ENCODE results near the gene PCSK9.

Gene PCSK9

DNA sequence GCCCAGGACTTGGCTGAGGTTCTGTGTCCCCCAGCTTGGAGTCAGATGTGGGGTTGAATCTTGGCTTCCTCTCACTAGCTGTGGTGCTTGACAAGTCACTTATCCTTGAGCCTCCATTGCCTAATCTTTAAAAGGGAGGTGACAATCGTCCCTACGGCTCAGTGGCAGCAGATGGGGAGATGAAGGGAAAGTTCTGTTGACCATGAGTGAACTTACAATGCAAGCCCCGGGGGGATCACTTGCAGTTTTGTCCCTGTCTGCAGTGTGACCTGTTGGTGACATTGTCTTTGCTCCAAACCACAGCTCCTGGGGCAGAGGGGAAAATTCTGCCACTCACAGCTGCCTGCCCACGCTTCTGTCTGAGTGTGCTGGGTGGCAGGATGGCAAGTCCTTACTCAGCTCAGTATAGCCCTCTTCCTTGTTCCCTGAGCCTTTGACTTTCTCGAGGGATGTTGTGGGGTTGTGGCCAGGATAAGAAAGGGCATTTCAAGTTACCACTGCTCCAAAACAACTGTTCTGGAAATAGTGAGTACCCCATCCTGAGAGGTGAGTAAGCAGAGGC is 1.7 kb downstream of the PCSK9 start:
- DNase-seq (ENCODE audit: extremely low spot score, insufficient read length, low read depth) (no peak), FAIRE-seq (no peak)

DNA sequence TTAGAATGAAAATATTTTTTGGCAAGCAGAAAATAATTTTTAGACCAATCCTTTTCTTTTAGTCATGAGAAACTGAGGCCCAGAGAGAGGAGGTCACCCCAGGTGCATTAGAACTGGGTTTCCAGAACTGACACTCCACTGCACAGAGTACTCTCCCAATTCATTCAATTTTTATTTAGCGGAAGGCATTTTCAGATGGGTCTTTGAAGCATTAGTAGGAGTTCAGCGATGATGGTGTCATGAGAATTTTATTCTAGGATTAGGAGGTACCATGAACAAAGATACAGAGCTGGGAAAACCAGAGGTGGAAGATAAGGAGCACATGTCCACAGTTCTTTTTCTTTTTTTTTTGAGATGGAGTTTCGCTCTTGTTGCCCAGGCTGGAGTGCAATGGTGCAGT is 2.3 kb downstream of the PCSK9 start:
- FAIRE-seq (no peak), DNase-seq (ENCODE audit: extremely low spot score, insufficient read length, low read depth) (no peak)

DNA sequence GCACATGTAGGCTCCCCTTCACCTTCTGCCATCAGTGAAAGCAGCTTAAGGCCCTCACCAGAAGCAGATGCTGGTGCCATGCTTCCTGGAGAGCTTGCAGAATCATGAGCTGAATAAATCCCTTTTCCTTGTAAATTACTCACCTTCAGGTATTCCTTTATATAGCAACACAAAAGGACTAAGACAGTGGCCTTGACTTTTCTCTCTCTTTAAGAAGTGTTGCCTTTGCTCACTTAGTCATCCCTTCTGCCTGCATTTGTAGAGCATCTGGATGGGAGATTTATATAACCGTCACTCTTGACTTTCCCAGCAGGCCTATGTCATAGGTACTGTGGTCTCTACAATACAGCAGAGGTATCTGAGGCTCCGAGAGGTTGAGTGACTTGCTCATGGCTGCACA is 3.7 kb downstream of the PCSK9 start:
- no peak for DNase-seq (ENCODE audit: extremely low spot score, insufficient read length, low read depth)
- FAIRE-seq, result no peak

DNA sequence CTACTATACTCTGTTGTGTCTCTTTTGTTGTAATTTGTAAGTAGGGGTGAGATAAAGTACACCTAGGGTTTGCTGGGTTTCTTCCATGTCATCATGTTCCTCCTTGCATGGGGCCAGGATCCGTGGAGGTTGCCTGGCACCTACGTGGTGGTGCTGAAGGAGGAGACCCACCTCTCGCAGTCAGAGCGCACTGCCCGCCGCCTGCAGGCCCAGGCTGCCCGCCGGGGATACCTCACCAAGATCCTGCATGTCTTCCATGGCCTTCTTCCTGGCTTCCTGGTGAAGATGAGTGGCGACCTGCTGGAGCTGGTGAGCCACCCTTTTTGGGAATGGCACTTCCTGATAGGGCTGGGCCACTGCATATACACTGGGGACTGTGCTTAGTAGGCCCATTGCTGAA is 4.4 kb downstream of the PCSK9 start:
- FAIRE-seq, result no peak
- DNase-seq (ENCODE audit: extremely low spot score, insufficient read length, low read depth), result no peak

DNA sequence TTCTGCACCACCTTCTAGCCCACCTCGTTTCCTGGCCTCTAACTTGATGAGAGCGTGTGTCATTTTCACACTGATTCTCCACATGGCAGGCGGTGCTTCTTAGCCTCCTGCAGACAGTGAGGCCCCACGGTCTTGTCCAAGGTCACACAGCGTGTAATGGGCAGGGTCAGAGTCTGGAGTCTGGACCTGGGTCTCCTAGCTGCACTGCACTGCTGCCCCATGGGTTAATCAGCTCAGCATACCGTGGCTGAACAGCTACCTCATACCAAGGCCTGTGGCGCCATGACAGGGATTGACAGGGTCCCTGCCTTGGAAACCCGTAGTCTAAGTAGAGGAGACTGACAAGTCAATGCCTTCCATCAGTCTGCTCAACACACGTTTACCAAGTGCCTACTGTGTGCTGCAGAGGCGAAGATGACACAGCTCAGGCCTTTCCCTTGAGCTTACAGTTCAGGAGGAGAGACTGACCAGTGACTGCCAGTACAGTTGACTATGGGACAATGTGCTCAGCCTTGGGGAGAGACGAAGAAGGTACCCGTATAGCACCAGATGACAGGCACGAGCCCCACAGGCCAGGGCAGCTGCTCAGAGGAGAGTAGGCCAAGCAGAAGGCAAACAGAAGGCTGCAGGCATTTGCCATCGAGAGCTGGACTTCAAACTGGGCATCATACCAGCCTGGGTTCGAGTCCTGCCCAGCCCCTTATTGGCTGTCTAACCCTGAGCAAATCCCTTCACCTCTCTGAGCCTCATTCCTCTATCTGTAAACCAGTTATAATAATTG is 5.5 kb downstream of the PCSK9 start:
- no peak for FAIRE-seq

GRCh38 chr1:55045430-55045829 is 6.1 kb downstream of the PCSK9 start:
- no peak for FAIRE-seq
- no peak for DNase-seq (ENCODE audit: extremely low spot score, insufficient read length, low read depth)

More for the DNA sequence above, 5.5 kb downstream of the PCSK9 start:
- DNase-seq (ENCODE audit: extremely low spot score, insufficient read length, low read depth), result no peak

GRCh38 chr1:55046871-55047270 is 7.5 kb downstream of the PCSK9 start:
- DNase-seq (ENCODE audit: extremely low spot score, insufficient read length, low read depth), result no peak
- no peak for FAIRE-seq

DNA sequence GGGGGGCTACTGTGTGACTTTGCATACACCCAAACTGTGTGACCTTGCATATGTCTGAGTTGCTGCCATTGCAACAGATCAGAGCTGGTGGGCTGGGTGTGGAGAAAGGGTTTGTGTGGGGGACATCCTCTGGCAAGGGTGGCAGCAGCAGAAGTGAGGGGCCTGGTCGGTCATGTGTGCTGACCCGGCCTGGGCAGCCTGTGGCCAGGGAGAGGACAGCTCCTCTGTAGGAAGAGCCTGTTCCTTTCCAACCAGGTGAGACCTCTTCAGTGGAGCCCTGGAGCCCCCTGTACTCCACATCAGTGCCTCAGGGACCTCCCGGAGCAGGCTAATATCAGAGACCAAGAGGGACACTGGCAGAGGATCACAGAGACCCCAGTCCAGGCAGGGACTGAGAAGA is 8.3 kb downstream of the PCSK9 start:
- FAIRE-seq (no peak), DNase-seq (ENCODE audit: extremely low spot score, insufficient read length, low read depth) (no peak)

DNA sequence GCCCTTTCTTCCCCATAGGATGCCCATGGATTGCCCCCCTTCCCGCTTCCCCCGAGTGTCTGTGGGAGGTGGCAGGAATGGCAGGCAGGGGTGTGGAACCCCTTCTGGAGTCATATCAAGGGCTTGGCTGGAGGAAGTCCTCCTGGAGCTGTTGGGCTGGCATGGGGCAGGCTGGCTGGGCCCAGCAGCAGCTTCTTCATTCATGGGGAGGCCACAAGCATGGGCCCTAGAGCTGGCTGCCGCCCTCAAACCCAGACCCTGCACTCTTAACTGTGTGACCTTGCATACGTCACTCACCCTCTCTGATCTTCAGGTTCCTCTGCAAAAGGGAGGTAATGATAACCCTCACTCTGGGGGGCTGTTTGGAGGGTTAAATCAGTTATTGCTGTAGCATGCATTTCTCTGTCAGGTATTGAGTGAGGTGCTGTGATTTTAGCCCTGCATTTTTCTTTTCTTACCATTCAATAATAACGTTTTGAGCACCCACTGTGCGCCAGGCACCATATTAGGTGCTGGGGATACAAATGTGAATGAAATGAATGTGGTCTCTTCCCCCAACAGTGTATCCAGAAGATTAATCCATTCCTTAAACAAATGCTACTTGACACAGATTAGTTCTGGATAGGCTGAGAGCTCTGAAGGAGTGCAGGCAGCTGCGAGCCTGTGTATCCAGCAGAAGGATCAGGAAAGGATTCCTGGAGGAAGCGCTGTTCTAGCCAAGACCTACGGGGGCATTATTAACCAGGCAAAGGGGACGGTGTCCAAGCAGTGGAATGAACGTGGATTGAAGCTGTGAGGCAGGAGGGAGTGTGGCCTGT is 9.3 kb downstream of the PCSK9 start:
- no peak for DNase-seq (ENCODE audit: extremely low spot score, insufficient read length, low read depth)
- no peak for FAIRE-seq

GRCh38 chr1:55049271-55049913 is 10.0 kb downstream of the PCSK9 start:
- FAIRE-seq (no peak), DNase-seq (ENCODE audit: extremely low spot score, insufficient read length, low read depth) (no peak)

DNA sequence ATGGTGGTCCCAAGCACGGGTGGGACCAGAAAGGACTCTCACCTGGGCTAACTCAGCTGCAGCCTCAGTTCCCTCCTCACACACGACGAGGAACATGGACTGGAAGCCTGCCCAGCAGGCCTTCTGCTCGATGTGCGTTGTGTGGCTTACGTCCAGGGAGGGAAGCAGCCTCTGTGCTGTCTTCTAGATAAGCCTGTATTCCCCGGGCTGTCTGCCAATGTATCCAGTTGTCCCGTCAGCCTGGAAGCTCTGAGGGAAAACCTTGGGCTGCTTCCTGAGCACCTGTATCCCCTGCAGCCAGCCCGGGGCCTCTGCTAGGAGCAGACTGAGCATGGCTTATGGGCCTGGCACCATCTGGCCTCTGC is 10.5 kb downstream of the PCSK9 start:
- FAIRE-seq, result no peak
- DNase-seq (ENCODE audit: extremely low spot score, insufficient read length, low read depth), result no peak

DNA sequence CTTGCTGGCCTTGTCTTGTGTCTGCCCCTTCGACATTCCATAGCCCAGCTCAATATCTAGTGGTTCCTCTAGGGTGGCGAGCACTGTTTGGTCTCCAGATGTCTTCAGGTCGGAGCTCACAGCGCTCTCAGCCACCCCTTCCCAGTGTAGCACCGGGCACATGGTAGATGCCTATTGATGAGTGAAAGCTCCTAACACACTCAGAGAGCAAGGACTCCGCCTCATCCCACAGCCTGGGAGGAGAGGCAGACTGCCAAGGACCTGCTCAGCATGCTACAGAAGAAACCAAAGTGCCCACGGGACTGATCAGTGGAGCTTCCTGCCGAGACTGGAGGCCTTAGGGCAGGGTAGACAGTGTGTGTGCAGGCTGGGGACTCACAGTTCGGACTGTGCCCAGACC is 10.9 kb downstream of the PCSK9 start:
- DNase-seq (ENCODE audit: extremely low spot score, insufficient read length, low read depth), result no peak
- FAIRE-seq, result no peak

- FAIRE-seq (no peak), DNase-seq (ENCODE audit: extremely low spot score, insufficient read length, low read depth) (no peak)
These were observed 11.8 kb downstream of the PCSK9 start for GRCh38 chr1:55051169-55051568.

DNA sequence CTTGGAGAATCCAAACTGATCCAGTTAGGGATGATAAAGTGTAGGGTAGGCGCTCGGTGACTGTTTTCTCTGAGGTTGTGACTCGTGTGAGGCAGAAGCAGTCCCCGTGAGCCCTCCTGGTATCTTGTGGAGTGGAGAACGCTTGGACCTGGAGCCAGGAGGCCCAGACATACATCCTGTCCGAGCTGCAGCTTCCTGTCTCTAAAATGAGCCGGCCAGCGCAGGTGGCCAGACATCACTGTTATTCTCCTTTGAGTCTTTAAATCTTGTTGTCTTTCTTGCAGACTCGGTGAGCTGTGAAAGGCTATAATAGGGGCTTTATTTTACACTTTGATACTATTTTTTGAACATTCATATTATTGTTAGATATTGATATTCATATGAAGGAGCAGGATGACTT is 12.3 kb downstream of the PCSK9 start:
- DNase-seq (ENCODE audit: extremely low spot score, insufficient read length, low read depth) (no peak), FAIRE-seq (no peak)

DNA sequence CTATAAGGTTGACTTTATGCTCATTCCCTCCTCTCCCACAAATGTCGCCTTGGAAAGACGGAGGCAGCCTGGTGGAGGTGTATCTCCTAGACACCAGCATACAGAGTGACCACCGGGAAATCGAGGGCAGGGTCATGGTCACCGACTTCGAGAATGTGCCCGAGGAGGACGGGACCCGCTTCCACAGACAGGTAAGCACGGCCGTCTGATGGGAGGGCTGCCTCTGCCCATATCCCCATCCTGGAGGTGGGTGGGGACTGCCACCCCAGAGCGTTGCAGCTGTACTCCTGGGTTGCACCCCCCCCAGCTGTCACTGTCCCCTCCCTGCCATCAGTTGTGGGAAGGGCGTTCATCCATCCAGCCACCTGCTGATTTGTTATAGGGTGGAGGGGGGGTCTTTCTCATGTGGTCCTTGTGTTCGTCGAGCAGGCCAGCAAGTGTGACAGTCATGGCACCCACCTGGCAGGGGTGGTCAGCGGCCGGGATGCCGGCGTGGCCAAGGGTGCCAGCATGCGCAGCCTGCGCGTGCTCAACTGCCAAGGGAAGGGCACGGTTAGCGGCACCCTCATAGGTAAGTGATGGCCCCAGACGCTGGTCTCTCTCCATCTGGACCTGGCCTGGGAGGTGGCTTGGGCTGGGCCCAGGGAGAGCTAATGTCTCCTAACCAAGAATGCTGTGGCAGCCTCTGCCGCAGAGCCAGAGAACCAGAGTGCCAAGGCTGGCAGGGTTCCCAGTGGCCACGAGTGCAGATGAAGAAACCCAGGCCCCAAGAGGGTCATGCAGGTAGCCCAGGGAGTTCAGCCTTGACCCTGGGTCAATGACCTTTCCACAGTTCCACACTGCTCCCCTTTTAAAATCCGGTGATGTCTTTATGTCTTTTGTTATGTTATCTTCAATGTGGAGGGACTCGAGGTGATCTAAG is 13.1 kb downstream of the PCSK9 start:
- DNase-seq (ENCODE audit: extremely low spot score, insufficient read length, low read depth) (no peak), FAIRE-seq (no peak)

- DNase-seq (ENCODE audit: extremely low spot score, insufficient read length, low read depth) (no peak), FAIRE-seq (no peak)
These were observed 14.1 kb downstream of the PCSK9 start for GRCh38 chr1:55053265-55053954.

DNA sequence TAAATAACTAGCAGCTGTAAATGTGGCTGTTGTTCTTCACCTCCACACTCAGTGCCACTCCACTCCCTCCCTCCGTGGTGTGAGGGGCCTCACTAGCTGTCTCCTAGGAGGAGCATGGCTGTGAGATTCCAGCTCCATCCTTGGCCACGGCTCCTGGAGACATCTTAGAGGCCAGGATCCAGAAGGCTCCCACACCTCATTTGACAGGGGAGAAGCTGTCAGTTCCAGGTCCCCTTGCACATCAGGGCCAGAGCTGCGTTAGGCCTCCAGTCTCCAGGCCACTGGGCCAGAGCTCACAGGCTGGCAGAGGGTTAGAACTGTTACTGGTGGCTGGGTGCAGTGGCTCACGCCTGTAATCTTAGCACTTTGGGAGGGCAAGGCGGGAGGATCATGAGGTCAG is 15.0 kb downstream of the PCSK9 start:
- no peak for DNase-seq (ENCODE audit: extremely low spot score, insufficient read length, low read depth)
- no peak for FAIRE-seq

DNA sequence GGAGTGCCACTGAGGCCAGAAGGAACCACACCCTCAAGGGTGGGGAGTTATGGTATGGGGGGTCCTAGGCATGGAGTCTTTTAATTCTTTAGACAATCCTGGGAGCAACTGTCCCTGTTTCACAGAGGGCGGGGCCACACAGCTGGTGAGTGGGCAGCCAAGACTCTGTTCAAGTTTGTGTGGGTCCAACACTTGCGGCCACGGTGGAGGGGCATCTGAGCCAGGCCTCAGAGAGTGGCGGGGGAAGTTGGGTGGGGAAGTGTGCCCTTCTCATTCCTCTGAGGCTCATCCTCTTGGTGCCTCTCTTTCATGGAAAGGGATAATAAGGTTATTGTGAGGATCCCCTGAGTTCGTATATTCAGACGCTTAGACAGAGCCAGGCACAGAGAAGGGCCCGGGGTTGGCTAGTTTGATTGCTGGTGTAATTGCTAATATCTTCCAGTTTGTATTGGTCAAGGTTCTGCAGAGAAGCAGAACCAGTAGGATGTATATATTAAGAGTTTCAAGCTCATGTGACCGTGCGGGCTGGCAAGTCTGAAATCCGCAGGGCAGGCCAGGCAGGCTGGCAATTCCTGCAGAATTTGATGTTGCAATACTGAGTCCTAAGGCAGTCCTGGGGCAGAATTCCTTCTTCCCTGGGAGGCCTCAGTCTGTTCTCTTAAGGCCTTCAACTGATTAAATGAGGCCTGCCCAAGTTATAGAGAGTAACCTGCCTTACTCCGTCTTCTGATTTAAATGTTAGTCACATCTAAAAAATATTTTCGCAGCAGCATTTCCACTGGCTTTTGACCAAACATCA is 15.9 kb downstream of the PCSK9 start:
- FAIRE-seq (no peak), DNase-seq (ENCODE audit: extremely low spot score, insufficient read length, low read depth) (no peak)
